Measurements from ENCODE around the gene ABTB2. TPM values are rescaled to one million over a fixed set of nuclear protein-coding genes. Genes with fewer than 3 reads are reported as not detected.

ABTB2 gene
- total and polyA plus RNA-seq, 9 of the 15 experiments (the other 6 are each of a cell fraction or from before 2014, with no cell fraction given): 0.03 to 0.18 (median 0.12) TPM; not detected in 2

GRCh38 chr11:34145847-34146381 lies 211.9 kb downstream of the ABTB2 start:
- Histone ChIP-seq H3K4me1 (replicated peaks in 1 of 2; ENCODE audit: control insufficient read depth in 2 of 2, insufficient read depth in 2 of 2, low read length in 2 of 2) (peaks cover 0 to 4% of the 10 kb centered on the region in 2 experiments; a peak in 1 of 5 replicates), H3K79me2 (ENCODE audit: control insufficient read depth, insufficient read depth, low read length) (no peaks in the 10 kb centered on the region), H3K4me3 (no peak overlapping the region), H2AFZ (ENCODE audit: low read depth, low read length) (no peak overlapping the region), H3K36me3 (ENCODE audit: control insufficient read depth, insufficient read depth, low read length) (peaks cover 99% of the 10 kb centered on the region), H3K9me3 (replicated peaks; ENCODE audit: control insufficient read depth, insufficient read depth, low read depth, low read length) (no peaks in the 10 kb centered on the region), H3K27me3 (ENCODE audit: control insufficient read depth in 2 of 2, insufficient read depth in 2 of 2, low read length in 2 of 2) (no peaks in the 10 kb centered on the region), H3K4me2 (ENCODE audit: insufficient read depth, low read length) (no peak overlapping the region), H3K9ac (ENCODE audit: insufficient read depth in 1 of 2, low read depth in 2 of 2, low read length in 2 of 2) (no peak overlapping the region), H4K20me1 (replicated peaks; ENCODE audit: control insufficient read depth, insufficient read depth, low read length) (no peaks in the 10 kb centered on the region; the same call in 1 of the 2 replicates), H3K27ac (ENCODE audit: extremely low read depth, low read depth, low read length) (no peak overlapping the region), H3K9me1 (ENCODE audit: control insufficient read depth, insufficient read depth, low read length) (no peaks in the 10 kb centered on the region)
- intact Hi-C loops (cut with micrococcal nuclease) (no loop called here), in situ Hi-C loops (cut with MboI) (no loop called here)
- DNase-seq (ENCODE audit: extremely low read depth in 1 of 4, low spot score in 3 of 4): no peak
- ChIA-PET CTCF (ENCODE audit: low intra/inter-chr PET ratio) (no interaction called here), POLR2A (interaction anchor here (0.7 to 0.9 kb wide), 2 partner anchors 13 to 19 kb away, joined by 3 read pairs; no protein-coding TSS in a partner anchor)
- FAIRE-seq: no peak
- 91% methylated on average over 8 of the region's 8 CpGs for WGBS (ENCODE audit: insufficient coverage, low coverage, missing lambda C conversion rate)
- ATAC-seq: no peak
- no TSS peak for BruUV-seq (replicated peaks)
- TF ChIP-seq ZFP36 (IDR thresholded peaks at IDR 0.05; ENCODE audit: low read depth, low read length, partially characterized antibody) (no peak), ETS2 (tag; IDR thresholded peaks at IDR 0.05; ENCODE audit: borderline replicate concordance, poor library complexity, severe bottlenecking) (no peak), CGGBP1 (CRISPR knock-in tag; IDR thresholded peaks at IDR 0.05) (no peak), KDM4B (IDR thresholded peaks at IDR 0.05; ENCODE audit: borderline replicate concordance in 2 of 2, low read depth in 1 of 2) (no peak), XRCC5 (IDR thresholded peaks at IDR 0.05; ENCODE audit: low read depth, low read length) (no peak), CUX1 (CRISPR knock-in tag; IDR thresholded peaks at IDR 0.05) (no peak), BRD4 (IDR thresholded peaks at IDR 0.05) (no peak), CHD4 (IDR thresholded peaks at IDR 0.05; ENCODE audit: insufficient read depth, insufficient replicate concordance, low read depth, low read length, poor library complexity, severe bottlenecking) (no peak), RBM22 (IDR thresholded peaks at IDR 0.05; ENCODE audit: low read depth, low read length, poor library complexity, severe bottlenecking) (no peak), E2F8 (IDR thresholded peaks at IDR 0.05; ENCODE audit: low read depth, partially characterized antibody) (no peak), ESRRB (CRISPR knock-in tag; IDR thresholded peaks at IDR 0.05; ENCODE audit: borderline replicate concordance) (no peak), NR4A1 (CRISPR knock-in tag; IDR thresholded peaks at IDR 0.05) (no peak), NR4A1 (tag; IDR thresholded peaks at IDR 0.05) (no peak)

All from K562 (cell line).